Activated T-helper 1 cell treated with Interleukin-2 at 50 U/mL for 16 hours (primary cell): ENCODE results near the gene C1RL.

Experiments
- DNase-seq: peaks from one replicate; pipeline ENCODE4 v3.0.0-alpha.2; 2020; ENCODE audit warnings: low read depth

Gene C1RL

DNA sequence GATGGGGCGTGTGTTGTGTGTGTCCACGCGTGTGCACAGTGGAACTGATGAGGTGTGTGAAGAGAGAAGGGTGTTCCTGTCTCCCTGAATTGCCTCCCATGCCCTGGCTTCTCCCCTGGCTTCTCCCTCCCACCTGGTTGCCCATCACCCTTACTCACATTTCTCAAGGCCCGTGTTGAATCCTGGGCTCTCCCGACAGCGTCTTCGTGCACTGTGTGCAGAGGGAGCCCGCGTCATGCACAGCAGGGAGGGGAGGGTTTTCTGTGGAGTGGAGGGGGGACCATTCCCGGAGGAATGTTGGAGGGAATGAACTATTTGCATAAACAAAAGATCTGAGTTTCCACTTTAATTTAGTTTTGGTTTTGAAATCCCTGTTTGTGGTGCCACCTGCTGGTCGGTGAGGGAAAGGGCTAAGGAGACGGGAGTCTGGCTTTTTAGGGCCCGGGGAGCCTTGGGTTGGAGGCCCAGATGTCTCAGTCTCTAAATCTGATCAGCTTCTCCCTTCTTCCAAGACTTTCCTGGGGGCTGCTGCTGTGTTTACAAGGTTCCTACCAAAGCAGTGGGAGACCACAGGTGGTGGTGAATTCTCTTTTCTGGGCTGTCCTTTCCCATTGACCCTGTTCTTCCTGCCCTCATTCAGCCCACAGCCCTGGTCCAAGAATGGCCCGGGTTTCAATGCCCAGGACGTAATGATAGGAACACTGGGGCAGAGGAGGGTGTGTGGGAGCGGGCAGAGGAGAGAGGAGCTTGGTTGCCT is 16.6 kb downstream of the C1RL start, which contains the start of gene C1R:
Gene C1R (minus strand): TSS at position 217 of the 757 bp plus-strand sequence. CDS start 57 bp downstream, at position 160.
- DNase-seq, result peak; percentile 38

DNA sequence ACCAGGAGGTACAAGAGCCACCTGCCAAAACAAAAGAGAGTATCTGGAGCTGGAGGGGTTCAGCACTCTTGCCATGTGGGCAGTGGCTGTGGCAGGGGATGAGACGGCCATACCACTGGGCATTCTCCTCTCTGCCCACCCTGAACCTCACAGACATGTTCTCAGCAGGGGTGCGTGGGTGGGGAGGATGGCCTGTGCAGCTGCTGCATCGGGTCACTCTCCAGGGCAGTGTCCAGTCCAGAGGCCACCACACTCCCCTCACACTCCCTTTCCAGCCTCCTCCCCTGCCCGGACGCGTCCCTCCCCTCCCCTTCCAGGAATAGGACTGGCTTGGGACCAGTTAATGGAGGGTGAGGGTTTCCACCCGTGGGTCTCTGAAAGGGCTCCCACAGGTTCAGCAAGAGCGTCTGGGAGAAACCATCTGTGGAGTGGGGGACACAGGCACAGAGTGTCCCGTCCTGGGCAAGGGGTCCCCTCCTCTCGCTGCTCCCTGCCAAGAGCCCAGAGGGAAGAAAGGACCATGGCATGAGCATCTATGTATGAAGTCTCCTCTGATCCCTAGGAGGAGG is 17.3 kb downstream of the C1RL start:
- DNase-seq, result no peak

DNA sequence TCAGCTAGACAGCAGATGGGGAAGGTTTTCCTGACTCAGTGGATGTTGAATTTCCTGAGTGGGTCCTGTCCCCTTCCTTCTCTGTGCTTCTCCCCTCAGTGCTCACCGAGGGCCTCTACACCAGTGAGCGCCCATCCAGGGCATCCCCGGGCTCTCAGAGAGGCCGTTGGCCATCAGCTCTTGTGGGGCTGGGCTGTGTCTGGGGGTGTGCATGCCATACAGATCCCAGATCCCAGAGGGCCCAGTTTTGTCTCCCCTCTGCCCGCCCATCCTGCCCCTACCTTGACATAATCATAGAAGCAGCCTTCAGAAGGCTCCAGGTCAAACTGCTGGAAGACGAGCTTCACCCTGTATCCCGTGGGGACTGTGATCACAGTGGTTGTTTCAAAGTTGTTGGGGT is 17.8 kb downstream of the C1RL start:
- DNase-seq, result no peak

DNA sequence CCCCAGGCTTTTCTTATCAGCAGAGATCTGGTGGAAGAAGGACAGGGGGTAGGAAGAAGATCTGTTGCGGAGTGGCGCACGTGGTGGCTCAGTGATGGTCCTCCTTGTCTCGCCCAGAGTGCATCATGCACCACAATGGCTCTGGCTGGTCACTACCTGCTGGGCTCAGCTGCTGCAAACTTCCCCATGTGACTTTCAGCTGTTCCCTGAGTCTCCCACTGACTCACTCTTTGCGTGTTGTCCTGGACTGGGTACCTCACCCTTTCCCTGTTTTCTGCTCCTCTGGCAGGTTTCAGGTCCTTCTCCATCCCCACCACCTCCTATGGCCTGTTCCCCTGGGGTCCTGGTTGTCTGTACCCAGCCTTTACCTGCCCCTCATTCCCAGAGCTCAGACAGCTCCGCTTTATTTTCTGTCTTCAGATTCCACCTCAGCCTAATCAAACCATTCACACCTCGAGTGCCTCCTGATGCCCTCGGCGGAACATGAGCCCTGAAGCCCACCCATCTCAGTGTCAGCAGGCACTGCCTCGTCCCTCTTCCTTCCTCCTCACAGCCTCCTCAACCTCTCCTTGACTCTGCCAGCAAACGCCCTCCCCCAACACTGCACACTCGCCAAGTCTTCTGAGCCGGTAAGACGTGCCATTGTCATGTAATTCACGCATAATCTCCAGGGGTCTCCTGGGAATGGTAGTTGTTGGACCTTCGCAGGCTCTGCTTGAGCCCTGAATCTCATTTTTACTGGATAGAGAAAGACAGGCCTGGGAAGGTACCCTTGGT is 18.6 kb downstream of the C1RL start:
- DNase-seq, result no peak

DNA sequence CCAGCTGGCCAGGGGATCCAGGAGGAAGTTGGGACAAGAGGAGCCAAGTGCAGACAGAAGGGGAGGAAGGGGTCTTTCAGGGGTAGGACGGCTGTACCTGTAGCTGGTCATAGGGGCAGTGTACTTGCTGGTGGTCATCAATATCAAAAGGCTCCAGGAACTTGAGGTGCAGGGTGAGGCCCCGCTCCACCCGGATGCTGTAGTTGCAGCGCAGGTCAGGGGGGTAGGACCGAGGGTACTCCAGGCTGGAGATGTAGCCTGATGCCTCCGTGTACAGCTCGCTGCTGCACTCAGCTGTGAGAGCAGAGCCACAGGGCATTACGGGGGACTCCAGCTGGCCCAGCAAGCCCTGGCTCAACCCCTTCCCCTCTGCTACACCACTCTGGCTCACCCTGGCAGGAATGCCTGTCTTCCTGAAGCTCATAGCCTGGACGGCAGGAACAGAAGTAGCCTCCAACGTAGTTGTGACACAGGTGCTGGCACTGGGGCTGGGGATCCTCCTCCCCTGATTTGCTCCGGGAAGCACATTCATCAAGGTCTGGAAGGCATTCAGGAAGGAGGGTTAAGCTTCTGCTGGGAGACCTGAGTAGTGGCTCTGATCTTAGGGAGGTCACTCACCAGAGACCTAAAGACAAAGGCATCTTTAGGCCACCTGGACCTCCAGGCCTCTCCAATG is 19.7 kb downstream of the C1RL start:
- no peak for DNase-seq

DNA sequence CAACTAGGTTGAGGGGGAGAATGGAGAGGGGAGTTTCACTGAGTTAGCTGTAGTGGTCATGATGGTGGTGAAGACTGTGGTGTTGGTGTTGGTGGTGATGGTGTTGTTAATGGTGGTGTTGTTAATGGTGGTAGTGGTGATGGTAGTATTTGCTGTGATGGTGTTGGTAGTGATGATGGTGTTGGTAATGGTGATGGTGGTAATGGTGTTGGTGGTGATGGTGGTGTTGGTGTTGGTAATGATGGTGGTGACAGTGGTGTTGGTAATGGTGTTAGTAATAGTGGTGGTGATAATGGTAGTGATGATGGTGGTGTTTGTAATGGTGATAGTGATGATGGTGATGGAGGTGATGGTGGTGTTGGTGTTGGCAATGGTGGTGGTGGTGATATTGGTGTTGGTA is 25.9 kb downstream of the C1RL start:
- no peak for DNase-seq

DNA sequence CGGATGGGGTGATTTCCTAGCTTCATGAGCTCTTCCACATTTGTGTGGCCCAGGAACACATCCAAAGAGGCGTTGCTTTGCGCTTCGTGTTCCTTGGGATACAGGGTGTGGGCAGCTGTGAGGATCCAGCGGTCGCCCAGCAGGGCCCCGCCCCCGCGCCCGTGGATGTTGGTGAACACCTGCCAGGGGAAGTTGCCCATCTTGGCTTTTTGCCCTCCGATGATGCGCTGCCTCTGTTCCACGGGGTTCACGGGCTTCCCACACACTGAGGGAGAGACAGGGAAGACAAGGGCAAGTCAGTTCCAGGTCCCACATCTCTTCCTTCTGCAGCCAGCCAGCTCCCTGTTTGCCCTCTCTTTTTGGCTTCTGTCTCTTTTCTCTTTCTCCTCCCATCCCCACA is 28.0 kb downstream of the C1RL start:
- no peak for DNase-seq

DNA sequence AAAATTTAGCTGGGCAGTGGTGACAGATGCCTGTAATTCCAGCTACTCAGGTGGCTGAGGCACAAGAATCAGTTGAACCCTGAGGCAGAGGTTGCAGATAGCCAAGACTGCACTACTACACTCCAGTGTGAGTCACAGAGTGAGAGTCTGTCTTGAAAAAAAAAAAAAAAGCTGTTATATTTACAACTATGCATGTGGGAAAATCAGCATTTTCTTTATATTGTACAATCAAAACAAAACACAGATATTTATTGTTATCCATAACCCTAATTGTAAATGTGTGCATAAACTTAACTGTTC is 29.2 kb downstream of the C1RL start:
- DNase-seq, result no peak

DNA sequence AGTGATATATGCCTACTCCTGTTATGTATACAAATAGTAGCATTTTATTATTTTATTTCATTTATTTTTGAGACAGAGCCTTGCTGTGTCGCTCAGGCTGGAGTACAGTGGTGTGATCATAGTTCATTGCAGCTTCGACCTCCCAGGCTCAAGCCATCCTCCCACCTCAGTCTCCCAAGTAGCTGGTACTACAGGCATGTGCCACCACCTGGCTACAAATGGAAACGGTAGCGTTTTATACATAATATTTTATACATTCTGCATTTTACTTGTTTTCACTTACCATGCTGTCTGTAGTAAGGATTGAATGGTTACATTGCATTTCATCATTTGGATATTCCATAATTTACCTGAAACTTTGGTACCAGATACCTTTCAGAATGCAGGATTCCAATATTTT is 30.9 kb downstream of the C1RL start:
- no peak for DNase-seq

DNA sequence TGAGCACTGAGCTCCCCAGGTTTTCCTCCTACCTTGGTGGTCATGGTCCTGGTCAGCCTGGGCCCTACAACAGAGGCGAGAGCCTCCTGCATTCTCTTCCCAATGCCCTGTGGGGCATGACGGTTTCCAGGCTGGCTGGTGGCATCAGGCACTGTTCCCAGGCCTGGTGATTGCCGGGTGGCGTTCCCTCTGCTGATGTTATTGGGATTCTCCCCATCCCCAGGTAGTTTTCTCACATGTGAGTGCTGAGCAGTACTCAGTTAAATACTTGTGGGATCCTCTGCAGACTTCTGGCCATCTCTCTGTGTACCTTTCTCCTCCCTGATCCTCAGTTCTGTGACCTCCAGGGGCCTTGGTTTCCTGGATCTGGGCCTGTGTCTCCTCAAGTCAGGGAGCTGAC is 32.5 kb downstream of the C1RL start:
- no peak for DNase-seq

DNA sequence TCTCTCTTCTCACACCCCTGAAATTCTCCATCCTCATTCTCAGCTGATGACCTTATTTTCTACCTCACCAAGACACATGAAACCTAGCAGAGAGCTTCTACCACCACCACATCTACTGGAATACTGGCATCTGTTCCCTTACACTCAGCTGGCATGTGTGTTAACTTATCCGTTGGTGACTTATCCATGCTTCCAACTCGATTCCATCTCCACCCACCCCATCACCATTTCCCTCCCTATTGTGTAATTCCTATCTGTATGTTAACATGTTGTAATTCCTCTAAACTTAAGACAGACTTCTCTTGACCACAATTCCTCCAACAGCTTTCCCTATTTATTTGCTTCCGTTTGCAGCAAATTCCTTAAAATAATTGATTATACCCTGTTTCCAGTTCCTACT is 33.1 kb downstream of the C1RL start:
- no peak for DNase-seq

DNA sequence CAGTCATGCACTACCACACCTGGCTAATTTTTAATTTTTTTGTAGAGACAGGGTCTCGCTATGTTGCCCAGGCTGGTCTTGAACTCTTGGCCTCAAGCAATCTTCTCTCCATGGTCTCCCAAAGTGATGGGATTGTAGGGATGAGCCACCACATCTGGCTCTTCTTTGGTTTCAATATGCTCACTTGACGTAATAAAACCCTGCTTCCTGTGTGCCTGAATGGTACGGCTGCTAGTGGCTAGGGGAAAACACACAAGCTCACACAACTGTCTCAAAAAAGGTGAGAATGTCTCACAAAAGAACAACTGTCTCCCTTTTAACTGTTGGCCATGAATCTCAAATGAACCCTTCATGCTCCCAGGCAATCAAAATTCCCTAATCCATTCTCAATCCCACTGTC is 33.5 kb downstream of the C1RL start:
- DNase-seq, result no peak

DNA sequence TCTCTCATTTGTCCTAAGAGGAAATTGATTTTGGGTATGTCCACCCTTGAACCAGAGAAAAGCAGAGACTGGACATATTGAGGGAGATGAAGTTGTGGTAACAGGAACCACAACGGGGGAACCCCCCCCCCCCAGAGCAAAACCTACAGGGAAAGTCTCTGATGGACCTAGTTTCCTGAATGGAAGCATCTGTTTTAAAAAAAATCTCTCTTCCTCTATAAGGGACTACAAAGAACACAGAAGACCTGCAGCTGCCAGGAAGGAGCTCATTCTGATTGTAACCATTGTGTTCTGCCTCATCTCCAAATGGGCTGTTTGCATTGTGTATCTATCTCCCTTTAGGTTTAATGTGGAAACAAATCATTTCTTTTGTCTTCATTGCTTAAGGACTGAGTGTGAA is 35.1 kb downstream of the C1RL start:
- no peak for DNase-seq

DNA sequence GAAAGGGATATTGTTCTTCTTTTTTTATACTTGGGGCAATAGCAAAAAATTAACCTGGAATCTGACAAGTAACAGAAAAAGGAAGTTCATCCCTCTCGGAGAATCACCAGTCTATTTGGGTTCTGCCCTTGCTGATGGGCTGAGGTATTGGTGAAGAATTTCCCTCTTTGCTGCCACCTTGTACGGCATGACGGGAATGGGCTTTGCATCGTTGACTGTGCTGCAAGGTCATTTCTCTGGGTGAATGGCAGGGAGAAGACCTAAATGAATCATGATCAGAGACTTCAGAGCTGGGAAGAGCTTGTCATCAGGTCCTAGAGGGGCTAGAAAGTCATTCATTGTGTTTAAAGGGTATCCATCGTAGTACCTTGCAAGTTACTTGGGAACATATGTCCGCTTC is 36.5 kb downstream of the C1RL start:
- no peak for DNase-seq

DNA sequence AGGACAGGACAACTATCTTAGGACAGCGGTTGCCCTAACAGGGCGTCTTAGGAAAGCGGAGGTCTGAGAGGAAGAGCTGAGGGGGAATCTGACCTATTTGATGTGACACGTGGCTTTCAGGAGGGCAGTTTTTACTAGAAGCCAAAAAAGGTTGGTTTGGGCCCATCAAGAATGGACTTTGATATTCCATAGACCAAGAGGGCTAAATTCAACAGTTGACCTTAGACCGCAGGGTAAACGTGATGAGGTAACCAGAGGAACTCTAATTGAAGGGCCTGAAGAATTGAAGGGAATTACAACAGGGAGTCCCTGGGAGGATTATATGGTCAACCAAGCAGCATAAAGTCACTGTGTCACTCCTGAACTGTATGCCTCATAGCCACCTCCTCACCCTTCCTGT is 37.0 kb downstream of the C1RL start:
- DNase-seq, result no peak

DNA sequence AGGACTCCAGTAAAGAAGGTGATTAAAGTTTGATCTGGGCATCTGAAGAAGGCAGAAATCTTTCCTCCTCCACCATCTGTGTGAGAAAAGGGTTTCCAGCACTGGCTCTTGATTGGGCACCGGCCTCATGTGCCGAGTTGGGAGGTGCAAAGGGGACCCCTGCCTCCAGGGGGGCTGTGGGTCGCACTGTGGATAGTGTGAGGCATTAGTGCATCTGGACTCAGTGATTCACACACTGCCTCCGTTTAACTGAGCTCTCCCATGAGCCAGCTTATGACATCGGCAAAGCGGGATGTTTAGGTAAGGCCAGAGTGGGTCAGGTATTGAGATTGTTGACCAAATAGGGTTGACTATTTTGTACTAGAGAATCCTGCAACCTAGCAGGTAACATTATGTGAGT is 39.6 kb downstream of the C1RL start:
- DNase-seq, result no peak

DNA sequence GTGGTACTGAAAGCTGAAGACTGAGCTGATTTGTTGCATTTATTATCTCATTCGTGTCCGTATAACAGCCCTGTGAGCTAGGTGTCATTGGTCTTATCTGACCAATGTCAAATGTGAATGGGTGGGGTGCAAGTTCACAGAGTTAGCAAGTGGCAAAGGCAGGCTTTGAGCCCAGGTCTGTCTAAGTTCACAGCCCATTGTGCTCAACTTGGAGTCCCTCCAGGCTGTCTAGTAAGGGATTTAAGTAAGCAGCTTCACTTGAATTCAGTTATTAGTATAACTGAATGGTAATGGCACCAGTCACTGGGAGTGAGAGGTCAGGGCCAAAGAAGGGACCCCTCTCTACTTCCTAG is 40.0 kb downstream of the C1RL start:
- DNase-seq, result no peak

DNA sequence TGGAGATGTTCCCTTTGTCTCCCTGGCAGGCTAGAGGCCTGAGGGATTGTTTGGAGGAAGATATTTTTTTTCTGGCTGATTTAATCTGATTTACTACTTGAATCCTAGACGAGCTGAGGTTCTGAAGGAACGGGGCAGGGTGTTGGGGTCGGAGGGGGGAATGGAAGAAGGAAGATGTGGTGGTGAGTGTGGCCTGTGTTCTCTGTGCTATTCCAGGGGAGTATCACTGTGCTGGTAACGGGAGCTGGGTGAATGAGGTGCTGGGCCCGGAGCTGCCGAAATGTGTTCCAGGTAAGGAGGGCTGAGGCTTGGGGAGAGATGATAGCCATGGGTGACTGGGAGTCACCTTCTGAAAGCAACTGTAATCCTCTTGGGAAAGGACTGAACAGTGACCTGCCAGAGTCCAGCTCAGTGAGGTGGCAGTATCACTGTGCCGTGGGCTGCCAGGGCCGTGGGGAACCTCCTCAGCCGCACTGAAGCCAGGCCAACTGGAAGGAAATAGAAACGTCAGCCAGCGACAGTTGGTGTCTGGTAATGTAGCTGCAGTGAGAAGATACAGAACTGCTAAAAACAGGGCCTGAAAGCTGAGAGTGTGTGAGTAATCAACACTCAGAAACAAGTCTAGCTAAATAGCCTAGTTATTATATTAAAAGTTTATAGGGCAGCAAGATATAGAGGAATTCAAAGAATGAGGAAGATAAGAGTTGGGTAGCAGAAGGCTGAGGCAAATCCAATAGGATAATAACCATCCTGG is 40.6 kb downstream of the C1RL start:
- no peak for DNase-seq

DNA sequence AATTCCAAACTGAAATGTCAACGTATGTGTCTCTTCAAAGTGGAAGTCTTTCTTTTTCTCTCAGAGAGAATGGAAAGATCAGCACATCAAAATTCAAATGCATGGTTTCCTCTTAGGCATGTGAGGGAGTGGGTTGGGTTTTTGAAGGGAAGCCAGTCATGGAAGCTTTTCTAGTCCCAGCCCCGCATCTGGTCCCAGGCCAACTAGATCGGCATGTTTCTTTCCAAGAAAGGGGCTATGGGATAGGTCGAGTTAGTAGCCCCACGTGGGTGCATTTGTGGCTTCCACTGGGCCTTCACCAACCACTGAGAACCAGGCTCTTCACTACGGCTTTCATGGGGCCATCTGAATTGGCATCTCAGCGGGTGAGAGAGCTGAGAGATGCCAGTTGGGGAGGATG is 41.9 kb downstream of the C1RL start:
- DNase-seq, result no peak

DNA sequence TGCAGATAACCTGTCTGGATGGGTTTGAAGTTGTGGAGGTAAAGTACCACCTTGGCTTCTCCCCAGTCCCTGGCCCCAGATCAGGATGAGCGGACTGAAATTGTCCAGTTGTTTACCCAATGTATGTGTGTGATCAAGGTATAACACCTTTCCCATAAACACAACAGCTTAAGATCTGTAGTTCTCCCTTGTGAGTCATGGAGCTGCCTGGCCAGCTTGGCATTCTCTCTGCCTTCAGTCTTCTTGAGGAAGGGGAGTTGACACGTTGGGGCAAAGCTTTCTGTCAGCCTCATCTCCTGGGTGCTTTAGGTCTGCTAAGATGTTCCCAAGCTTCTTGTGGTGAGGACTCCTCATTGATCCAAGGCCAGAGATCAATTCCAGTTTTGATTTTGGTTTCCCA is 42.4 kb downstream of the C1RL start:
- DNase-seq, result no peak

DNA sequence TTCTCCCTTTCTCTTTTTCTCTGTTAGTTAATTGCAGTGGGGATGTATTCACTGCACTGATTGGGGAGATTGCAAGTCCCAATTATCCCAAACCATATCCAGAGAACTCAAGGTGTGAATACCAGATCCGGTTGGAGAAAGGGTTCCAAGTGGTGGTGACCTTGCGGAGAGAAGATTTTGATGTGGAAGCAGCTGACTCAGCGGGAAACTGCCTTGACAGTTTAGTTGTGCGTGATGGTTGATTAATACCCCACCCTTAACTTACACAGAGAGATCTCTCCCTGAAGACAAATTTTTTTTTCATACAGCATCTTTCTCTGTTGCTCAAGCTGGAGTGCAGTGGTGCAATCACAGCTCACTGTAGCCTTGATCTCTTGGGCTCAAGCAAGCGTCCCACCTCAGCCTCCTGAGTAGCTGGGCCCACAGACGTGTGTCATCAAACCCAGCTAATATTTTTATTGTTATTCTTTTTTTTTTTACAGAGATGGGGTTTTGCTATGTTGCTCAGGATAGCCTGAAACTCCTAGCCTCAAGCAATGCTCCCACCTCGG is 43.9 kb downstream of the C1RL start:
- no peak for DNase-seq

DNA sequence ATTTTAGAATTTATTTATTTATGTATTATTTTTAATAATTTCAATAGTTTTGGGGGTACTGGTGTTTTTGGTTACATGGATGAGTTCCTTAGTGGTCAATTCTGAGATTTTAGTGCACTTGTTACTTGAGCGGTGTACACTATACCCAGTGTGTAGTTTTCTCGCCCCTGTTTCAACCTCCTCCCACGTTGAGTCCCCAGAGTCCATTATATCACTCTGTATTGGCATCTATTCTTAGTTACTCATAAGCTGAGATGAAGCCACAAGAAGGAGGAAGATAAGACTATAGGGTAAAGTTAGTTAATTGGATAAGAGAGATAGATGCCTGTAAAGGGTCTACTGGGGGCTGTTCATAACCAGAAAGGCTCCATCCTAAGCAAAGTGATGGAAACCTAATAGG is 44.5 kb downstream of the C1RL start:
- DNase-seq, result no peak
